GM12878 (cell line): ENCODE measurements around the gene ASIC5.

Experiments used
- SIN3A ChIP-seq: IDR thresholded peaks from 2 replicates; pipeline ENCODE4 v1.6.1; 2012; ENCODE audit warnings: low read depth, low read length, improper control_type of control experiment
- TF ChIP-seq, protein P1 (sequence below), 3 experiments: IDR thresholded peaks in 2 of 3; conservative IDR thresholded peaks in 1 of 3; 2 replicates each; pipeline ENCODE4 v1.5.1; 2011; ENCODE audit warnings: low read depth in 3 of 3, low read length in 3 of 3, mild to moderate bottlenecking in 3 of 3, control low read depth in 2 of 3, moderate library complexity in 2 of 3, inconsistent platforms in 1 of 3, mixed read lengths in 1 of 3; ENCODE audit not compliant: control insufficient read depth in 2 of 3, insufficient read depth in 1 of 3; ENCODE audit errors: extremely low read depth in 1 of 3

DNA sequence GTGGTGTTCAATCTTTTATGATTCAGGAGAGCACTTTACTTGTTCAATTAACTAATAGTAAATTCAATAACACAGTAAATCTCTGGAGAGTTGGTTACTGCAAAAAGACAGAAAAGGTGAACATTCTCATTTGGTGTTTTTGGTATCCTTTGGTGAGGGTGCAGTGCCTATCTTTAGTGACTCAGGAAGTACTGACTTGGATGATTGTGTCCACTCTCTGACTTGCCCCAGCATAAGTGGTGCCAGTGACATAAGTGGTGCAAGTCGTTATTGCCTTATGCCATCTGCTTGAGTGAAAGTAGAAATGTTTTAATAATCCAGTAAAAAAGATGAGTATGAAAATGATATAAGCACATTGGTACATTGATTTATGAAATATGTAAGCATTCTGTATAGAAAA is 80.2 kb downstream of the ASIC5 start:
- TF ChIP-seq, protein P1, sequence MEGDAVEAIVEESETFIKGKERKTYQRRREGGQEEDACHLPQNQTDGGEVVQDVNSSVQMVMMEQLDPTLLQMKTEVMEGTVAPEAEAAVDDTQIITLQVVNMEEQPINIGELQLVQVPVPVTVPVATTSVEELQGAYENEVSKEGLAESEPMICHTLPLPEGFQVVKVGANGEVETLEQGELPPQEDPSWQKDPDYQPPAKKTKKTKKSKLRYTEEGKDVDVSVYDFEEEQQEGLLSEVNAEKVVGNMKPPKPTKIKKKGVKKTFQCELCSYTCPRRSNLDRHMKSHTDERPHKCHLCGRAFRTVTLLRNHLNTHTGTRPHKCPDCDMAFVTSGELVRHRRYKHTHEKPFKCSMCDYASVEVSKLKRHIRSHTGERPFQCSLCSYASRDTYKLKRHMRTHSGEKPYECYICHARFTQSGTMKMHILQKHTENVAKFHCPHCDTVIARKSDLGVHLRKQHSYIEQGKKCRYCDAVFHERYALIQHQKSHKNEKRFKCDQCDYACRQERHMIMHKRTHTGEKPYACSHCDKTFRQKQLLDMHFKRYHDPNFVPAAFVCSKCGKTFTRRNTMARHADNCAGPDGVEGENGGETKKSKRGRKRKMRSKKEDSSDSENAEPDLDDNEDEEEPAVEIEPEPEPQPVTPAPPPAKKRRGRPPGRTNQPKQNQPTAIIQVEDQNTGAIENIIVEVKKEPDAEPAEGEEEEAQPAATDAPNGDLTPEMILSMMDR (IDR thresholded peaks at IDR 0.05 in 2 of 3, conservative IDR thresholded peaks at IDR 0.05 in 1 of 3; ENCODE audit: control insufficient read depth in 2 of 3, extremely low read depth in 1 of 3, insufficient read depth in 1 of 3, low read depth in 3 of 3, low read length in 3 of 3), result no peak
- no peak for TF ChIP-seq SIN3A
